Stimulated activated CD8-positive, alpha-beta memory T cell treated with anti-CD3 and anti-CD28 coated beads, Interleukin-7, amount 100 ng/mL, for 4 hours (primary cell): ENCODE results near the gene TAPT1.
"Not testable (repeated sequence)": the region's sequence is repeated elsewhere in the genome, so short reads cannot be mapped to it uniquely, and the experiment has no call there.

Experiments used
- DNase-seq, 2 donors: peaks; one replicate each; pipeline ENCODE4 v3.0.0-alpha.2; 2020; ENCODE audit warnings: low read depth in 2 of 2

TAPT1 gene

DNA sequence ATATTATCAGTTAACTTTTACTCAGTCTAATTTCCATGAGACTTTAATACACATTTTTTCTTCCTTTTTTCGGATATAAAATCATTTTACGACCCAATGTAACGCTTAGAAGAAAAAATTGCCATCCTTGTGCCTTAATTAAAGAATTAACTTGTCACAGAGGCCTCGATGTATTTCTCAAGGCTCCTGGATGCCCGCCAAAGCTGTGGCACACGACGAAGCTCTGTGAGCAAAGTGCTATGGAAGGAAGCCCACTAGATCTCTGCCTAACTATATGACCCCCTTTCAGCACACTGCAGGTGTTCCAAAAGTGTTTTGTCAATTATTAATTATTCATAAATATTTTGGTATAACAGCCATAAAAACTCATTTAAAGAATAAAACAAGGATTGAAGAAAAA, 54.4 kb downstream of the TAPT1 start:
- no peak for DNase-seq

DNA sequence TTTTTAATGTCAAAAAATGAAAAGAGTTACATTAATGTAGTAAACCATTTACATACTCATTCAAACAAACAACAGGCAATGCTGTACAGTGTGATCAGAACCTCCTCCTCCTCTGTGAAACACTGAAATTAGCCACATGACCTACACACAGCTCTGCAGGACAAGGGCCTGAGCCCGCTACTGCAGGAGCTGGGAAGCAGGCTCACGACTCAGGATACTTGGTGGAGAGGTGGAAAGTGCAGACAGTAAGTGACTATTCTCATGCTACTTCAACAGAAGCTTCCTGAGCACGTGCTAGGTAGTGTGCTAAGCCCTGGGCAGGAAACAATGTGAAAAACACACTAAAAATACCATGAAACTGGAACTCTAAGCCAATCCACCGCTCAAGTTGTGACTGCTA, 56.8 kb downstream of the TAPT1 start:
- no peak for DNase-seq

DNA sequence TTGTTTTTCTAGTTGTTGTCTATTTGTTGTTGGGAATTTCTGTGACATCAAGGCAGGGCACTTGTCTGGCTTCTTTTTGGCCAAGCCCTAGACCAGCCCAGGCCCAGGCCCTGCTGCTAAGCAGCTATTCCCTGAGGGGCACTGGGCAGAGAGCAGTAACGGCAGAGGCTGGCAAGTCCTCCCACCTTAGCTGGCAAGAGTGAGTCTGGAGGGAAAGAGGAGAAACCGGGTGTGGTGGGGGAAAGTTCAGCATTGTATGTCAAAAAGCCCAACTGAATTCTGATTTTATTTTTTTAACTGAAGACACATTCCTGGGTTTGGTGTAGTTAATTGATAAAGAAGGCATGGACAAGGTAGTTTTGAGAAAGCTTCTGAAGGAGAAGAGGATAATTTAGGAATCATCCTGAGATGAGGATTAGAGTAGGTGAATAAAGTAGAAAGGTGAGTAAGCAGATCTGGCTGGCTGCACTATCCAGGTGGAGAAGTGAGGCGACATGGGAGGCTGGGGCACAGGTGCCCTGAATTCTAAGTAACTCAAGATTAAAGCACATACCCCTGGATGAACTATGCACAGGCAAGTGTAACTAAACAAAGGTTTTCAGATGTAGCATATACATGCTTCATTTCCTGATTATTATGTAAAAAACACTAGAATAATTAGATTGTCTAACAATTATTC, 57.4 kb downstream of the TAPT1 start:
- no peak for DNase-seq

DNA sequence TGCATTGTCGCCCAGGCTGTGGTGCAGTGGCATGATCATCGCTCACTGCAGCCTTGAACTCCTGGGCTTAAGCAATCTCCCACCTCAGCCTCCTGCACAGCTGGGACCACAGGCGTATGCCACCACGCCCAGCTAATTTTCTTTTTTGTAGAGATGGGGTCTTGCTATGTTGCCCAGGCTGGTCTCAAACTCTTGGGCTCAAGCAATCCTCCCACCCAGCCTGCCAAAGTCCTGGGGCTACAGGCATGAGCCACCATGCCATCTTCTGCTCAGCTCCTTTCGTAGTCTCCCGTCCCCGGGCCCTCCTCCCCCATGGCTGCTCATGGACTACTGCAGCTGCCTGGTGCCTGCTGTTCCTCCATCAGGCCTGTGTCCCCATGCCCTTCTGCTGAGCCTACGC, 58.1 kb downstream of the TAPT1 start:
- DNase-seq = no peak

DNA sequence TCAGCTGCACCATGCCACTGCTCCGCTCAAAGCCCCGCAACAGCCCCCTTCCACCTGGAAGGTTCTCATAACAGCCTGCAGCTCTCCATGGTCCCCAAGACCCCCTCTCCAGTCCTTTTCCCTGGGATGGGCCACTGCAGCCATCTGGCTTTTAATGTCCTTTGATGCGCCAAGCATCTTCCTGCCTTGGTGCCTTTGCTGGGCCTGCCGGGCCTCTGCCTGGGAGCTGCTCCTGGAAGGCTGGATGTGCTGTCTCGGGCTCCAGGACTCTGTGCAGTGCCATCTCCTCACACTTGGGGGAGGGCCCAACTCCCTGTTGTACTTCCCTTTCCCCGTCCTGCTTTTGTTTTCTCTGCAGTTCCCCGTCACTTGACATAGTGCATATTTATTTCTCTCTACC, 60.3 kb downstream of the TAPT1 start:
- no peak for DNase-seq

DNA sequence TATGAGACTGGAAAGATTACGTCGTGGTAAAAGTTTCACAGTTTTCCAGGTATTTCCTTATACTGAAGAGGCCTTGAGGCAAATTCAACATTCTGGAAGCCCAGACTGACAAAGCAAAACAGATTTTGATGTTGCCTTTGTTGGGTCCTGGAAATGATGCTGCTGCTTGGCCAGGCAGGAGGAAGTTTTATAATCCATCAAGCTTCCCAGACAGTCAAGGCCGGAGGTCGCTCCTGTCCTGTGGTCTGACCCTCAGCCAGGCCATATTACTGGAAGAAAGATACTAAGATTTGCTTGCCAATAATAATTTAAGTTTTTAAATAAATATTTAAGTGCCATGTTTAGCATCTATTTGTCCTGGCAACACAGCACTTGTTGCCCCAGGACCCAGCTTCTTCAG, 63.4 kb downstream of the TAPT1 start:
- no peak for DNase-seq

DNA sequence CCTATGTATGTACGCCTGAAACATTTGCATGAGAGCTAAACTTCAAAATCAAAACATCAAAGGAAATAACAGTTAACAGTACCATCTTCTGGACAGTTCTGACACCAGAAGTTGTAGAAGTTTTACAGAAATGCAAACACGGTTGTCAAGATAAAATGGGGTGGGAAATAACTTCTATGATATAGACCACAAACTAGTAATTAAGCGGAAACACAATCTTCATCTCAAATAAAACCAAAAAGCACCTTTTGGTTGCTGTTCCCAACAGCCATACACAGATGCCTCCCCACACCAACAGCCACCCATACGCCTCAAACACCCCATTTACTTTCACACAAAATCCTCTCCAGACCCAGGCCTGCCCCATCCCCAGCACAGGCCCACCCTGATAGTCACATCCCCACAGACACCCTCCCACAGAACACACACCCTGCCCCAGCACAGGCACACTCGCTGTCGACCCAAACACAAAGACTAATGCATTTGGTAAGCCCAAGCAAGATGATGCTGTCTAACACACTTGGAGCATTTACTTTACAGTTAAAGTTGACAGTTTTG, 64.3 kb downstream of the TAPT1 start:
- no peak for DNase-seq

DNA sequence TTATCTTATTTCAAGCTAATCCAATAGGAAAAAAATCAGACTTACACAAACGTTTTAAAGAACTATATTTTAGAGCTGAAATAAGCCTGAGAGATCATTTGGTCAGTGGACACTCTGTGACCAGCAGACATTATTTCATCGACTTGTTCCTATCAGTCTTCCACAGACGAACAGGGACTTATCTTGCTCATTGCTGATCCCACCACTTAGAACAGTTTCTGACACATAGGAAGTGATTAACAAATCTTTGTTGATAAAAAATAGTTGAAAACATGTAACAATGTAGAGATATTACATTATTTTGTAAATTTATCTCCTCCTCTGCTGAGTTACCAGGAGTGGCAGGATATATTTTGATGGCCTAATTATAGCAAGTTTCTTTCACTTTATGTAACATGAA, 65.8 kb downstream of the TAPT1 start:
- no peak for DNase-seq

DNA sequence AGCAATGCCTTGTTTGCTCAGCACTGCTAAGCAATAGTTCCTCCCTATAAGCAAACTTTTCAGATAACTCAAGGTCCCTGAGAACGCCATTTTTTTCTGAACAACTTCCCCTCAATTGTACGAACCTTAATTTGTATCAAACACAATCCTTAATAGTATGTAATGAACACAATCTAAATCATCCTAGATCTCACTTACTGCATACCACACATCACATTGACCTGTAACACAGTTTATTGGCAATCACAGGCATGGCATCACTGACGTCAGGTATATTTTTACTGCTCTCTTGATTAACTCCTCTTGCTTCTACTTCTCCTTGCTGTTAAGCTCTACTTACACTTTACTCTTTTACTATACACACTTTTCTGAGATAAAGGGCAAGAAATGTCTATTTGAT, 67.0 kb downstream of the TAPT1 start:
- no peak for DNase-seq

DNA sequence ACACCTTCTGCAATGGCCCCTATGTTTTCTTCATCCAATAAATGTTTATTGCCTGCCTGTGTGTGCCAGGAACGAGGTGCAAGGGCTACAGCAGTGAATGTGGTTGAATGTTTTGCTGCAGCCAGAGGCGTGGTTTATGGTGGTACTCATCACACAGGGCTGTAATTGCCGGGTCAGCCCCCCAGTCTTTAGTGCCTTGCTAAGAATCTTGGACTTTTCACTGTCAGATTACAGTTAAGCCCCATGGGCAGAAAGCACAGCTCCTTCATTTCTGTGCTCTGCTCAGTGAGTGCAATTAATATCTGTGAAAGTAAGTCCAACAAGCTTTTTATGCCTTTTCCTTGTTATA, 67.8 kb downstream of the TAPT1 start:
- no peak for DNase-seq

DNA sequence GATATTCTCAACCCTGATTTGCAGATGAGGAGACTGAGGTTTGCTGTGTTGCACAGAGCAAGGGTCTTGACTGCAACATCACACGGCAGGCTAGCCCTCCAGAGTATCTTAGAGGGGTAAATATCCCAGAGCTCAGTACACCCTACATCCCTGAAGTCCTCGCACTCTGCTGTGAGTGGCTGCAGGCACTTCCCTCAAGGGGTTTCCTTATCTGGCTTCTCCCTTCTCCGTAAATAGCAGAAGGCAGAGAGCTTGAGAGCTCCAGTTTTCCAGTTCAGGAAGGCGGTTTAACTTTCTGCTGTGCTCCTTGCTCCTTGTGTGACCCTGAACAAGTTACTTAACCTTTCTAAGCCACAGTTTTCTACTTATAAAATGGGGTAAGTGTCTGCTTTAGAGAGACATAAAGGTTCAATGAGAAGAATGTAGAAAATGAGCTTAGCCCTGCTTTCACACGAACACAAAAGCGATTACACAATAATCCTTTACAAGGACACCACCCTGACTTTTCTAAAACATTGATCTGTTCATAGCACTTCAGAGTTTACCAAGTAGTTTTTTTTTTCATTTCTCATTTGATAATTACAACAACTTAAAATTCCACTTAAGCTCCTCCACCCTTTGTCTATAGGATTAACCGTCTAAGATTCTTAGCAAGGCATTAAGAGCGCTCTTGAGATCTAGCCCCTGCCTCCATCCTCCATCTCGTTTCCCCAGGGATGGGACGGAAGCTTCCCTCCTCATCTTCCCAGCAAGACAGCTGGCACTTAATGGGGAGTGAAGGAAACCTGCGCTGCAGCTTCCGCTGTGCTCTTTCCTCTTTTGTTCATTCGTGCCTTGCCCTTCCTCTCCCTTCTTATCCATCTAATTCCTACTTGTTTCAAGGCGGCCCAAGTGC, 68.4 kb downstream of the TAPT1 start:
- no peak for DNase-seq

DNA sequence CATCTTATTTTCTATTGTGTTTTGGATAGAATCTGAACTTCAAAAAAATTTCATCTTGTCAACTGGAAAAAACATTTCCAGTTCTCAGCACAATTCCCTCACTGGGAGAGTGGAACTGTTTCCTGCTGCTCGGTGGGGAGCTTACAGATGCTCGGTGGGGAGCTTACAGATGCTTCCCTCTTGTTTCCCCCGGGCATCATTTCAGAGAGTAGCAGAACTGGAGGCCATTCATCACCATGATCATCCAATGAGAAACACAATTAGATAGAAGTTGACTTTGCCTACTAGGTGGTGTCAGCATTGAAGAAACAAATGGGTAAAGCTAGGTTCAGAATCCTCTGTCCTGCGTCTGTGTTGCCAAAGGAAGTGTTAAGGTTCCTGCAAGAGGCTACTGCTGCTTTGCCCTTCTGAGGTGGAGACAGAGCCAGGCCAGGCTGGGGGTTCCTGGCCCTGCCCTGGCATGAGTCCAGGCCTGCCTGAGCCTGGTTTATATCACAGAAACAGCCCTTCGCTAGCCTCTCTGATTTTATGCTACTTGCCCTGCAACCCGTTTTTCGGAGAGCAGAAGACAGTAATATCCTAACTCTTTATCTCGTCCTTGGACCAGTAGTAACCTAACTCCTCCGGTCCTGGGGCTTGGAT, 70.6 kb downstream of the TAPT1 start:
- no peak for DNase-seq

DNA sequence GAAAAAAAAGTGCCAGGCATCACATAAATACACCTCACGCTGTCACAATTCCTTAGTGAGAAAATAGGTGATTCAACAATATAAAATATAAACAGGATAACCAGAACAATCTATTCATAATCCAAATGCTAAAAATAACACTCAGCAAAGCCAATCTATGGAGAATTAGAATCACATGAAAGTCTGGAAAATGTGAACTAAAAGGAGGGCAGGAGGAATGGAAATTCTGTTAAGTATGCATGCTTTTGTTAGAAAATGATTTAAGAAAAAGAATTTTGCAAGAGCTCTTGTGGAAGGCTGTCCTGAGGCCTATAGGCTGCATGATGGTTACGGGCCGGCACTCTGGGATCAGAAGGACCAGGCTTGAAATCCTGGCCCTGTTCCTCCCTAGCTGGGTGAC, 71.8 kb downstream of the TAPT1 start:
- no peak for DNase-seq

DNA sequence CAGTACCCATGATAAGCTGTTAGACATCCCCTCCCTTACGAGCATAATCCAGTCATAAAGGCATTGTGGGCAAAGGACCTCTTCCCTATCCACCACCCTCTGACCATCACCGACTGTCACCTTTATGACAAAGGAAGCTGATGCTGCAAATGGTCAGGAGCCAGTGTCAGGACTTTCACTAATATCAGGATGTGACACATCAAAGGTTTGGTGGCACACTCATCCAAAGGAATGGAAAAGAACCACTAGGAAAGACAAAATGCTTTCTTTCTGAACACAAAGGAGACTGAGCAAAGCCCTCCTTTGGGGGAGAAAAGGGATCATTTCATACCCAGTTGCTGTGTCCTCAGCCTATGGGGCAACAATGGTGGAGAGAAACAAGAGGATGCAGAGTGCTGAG, 75.6 kb downstream of the TAPT1 start:
- no peak for DNase-seq

DNA sequence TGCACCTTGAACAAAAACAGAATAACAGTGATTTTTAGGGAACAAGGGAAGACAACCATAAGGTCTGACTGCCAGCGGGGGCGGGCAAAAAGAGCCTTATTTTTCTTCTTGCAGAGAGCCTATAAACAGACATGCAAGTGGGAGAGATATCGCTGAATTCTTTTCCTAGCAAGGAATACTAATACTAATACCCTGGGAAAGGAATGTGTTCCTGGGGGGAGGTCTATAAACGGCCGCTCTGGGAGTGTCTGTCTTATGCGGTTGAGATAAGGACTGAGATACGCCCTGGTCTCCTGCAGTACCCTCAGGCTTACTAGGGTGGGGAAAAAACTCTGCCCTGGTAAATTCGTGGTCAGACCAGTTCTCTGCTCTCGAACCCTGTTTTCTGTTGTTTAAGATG, 81.4 kb downstream of the TAPT1 start:
- not testable (repeated sequence) for DNase-seq

DNA sequence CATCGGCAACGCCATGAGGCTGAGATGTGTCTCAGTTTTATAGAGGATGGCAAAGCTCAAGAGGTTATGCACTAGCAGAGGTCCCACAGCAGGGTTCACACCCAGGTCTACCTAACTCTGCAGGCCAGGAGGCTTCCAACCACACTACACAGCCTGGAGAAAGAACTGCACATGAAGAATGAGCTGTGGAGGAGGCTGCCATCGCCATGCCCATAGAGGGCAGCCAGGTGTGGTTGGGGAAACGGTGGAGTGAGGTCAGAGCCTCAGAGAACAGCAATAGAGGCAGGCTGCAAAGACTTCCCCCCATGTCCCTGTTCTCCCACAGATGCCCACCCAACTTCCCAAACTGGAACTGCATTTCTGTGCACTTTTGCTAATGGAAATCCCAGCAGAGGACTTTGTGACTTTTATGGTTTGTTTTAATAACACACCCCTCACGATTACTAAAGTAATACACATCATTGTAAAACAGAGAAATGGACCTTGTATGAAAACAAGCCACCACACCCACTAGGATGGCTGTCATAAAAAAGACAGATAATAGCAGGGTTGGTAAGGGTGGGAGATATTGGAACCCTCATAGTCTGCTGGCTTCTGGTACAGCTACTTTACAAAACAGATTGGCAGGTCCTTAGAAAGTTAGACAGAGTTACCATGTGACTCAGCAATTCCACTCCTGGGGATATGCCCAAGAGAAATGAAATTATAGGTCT, 83.5 kb downstream of the TAPT1 start:
- DNase-seq = no peak

DNA sequence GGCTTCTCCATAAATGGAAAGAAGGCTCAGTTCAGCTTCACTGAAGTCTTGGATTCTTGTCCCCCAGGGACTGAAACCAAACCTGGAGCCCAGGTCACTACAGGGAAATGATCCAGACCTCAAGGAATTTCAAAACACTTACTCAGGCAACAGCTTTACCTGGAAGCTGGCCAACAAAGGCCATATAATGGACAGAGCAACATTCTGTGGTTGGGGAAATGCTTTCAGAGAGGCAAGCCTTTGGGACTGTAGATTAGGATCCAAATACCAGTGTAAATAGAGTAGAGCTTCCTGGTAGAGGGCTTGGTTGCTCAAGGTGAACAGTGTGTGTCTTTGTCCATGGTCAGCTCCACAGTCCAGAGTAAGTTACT, 85.4 kb downstream of the TAPT1 start:
- DNase-seq = no peak

DNA sequence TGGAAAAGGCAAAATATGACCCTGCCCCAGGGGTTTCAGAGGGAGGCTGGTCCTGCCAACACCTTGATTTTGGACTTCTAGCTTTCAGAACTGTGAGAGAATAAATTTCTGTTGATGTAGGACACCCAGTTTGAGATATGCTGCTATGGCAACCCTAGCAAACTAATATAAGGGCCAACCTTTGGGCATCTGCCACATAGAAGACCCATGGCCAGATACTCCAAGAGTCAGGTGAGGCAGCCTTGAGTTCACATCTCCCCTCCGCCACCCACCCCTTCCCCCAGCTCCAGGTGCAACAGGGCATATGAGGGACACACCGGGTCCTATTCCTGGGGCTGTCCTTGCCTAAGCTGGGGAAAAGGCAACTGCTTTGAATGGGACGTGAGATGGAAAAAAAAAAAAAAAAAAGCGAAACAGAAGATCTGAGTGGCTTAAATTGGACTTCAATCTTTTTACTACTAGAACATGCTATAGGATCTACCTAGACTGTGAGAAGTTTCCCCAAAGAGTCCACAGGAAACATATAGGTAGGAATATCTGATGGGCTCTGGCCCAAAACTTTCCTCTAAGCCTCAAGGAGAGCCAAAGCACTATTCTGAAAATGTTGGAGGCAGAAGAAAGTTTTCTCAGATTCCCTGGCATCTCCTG, 85.9 kb downstream of the TAPT1 start:
- DNase-seq = no peak

DNA sequence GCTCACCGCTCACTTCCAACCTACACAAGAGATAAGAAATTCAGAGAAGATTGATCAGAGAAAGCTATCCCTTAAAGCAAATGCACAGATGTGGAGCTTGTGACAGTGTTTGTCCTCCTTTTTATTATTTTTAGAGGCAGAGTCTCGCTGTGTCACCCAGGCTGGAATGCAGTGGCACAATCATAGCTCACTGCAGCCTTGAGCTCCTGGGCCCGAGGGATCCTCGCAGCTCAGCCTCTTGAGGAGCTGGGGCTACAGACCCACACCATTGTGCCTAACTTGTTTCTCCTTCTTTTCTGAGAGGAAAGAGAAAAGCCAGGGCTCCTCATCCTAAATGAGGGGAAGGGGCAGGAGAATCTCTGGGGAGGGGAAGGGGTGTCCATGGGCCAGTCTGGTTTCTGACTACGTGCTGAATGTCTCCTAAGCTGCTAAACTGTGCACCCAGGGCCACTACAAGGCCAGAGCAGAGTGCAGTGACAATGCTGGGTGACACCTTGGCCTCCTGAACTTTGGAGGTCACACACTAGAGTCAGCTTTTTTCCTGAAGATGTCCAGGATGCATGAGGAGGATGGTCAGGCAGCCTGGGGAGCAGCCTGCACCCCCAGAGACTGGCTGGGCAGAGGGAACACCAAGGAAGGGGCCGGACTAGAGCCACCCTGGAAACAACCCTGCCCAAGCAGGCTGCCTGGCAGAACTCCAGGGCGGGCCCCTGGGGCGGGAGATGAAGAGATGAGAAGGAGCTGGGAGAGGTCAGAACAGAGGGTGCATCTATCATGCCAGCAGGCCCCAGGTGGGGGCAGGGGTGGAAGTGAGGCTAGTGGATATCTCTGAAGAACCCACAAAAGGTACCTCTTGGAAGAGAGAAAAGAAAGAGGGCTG, 87.0 kb downstream of the TAPT1 start:
- DNase-seq = no peak

DNA sequence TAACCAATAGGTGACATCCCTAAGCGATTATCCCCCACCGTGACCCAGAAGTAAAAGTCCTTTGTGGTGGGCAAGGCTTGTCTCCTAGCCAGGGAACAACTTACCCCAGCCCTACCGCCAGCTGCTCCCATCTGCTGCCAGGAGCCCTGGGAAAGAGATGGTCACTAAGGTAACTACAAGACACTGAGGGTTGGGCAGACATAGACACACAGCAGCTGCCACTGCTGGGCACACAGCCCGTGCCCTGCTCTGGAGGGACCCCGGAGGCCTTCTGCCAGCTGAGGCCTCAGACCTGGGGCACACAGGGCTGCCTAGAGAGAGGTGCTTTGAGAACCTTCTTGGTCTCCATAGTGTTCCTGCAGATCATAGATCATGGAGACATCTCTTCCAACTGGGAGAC, 89.4 kb downstream of the TAPT1 start:
- no peak for DNase-seq

DNA sequence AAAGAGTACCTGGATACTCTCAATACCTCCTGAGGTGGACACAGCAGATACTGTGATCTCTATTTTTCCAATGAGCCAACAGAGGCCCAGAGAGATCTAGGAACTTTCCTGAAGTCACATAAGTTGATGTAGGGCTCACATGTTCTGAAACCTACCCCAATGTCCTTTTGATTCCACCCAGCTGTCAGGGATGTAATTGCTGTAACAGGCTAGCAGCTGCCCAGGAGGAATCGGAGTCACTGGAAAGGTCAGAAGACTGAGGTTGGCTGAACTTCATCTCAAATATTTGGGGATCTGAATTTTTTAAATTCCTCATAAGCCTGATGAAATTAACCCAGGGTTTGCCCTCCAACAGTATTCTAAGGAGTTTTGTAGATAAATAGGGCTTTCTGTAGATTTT, 90.0 kb downstream of the TAPT1 start:
- no peak for DNase-seq
